Adrenal gland (tissue), 5 donors: Measurements from ENCODE around the gene BIK.

Experiments
- CTCF ChIP-seq, 6 experiments: fragments of 450-650 bp in 4 of 6; fragments of 200-600 bp in 2 of 6; sonication (generic) in 1 of 6; IDR thresholded peaks; 1 replicate in 5 of 6; 2 replicates in 1 of 6; pipeline versions ENCODE4 v1.5.1 to v1.8.0; 2016 to 2021; ENCODE audit warnings: antibody characterized with exemption in 6 of 6, mild to moderate bottlenecking in 2 of 6, moderate library complexity in 1 of 6
- POLR2A ChIP-seq, 2 donors: fragments of 450-650 bp; IDR thresholded peaks; one replicate each; pipeline ENCODE4 v1.6.1; 2017; ENCODE audit warnings: antibody characterized with exemption in 2 of 2, mild to moderate bottlenecking in 2 of 2, moderate library complexity in 1 of 2
- donor health status: DM: no; HTN: no; CAD: no.

- TF ChIP-seq CTCF (IDR thresholded peaks at IDR 0.05) (no peak), POLR2A (IDR thresholded peaks at IDR 0.05) (no peak)
These were observed 18.4 kb downstream of the BIK start for GRCh38 chr22:43128928-43129424.
